ENCODE measurements around the gene CD2. TPM values are rescaled to one million over a fixed set of nuclear protein-coding genes. Genes with fewer than 3 reads are reported as not detected.

CD2 gene
- polyA plus RNA-seq, 3 donors: 0.10 to 0.28 (median 0.23) TPM

DNA sequence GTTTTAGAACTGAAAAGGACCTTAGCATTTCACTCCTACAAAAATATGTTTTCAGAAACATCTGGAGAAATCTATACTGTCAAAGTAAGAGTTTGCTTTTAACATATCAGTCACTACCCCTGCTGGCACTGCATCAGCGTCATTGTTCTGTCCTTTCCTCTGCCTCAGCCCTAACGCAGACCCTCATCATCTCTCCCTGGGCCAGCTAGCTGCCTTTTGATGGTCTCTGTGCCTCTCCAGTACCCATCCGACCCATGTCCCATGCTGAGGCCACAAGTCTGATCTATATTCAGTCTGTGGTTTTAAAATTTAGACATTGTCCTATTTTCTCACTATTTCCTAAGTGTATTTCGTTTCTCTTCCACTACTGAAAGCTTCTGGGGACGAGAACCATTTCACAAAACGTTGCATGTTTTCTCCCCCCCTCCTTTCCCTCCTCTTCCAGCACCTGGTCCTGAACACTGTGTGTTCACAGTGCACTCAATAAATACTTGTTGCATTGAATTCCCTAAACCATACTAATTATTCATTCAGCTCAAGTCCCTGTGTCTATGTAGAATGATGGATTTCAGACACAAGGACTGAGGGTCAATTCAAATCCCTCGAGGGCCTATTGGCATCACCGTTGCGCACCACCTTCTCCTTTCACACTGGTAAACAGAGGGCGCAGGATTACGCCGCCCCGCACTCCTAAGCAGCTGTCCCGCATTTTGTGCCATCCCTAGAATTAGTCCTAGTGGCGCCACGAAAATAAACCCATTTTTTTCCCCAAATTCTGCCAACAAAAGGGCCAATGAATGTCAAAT is 53.4 kb downstream of the CD2 start:
- DNase-seq (ENCODE audit: extremely low read depth in 1 of 11, low read depth in 9 of 11, low spot score in 4 of 11): no peak

DNA sequence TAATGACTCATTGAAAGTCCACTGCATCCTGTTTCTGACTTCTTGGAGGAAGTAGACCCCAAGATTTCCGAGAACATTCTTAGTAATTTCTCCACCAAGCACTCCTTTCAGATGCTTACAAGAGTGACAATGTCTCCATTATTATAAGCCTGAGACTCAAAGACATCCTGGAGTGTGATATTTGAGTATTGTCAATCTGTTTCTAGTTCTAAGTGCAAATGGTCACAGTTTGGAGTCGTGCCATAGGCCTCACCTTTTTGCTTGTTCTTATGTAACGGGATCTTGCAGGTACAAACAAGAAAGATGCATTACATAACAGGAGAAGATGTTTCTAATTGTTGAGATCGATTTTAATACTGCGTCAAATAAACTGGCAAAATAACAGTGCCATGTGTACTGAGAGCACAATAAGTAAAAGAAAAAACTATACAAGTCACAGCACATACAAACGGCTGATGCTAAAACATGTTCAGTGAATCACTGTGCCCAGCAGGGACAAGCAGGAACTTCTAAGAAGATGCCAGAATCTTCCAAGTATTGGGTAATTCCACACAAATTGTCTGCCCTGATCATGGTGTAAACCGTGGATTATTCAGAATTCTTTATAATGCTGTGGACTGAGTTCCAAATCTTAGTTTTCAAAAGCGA is 54.1 kb downstream of the CD2 start:
- no peak for DNase-seq (ENCODE audit: extremely low read depth in 1 of 11, low read depth in 9 of 11, low spot score in 4 of 11)

GRCh38 chr1:116808848-116809508 is 54.7 kb downstream of the CD2 start:
- no peak for DNase-seq (ENCODE audit: extremely low read depth in 1 of 11, low read depth in 9 of 11, low spot score in 4 of 11)

- no peak for DNase-seq (ENCODE audit: extremely low read depth in 1 of 11, low read depth in 9 of 11, low spot score in 4 of 11)
These were observed 57.1 kb downstream of the CD2 start for GRCh38 chr1:116811321-116811720.

DNA sequence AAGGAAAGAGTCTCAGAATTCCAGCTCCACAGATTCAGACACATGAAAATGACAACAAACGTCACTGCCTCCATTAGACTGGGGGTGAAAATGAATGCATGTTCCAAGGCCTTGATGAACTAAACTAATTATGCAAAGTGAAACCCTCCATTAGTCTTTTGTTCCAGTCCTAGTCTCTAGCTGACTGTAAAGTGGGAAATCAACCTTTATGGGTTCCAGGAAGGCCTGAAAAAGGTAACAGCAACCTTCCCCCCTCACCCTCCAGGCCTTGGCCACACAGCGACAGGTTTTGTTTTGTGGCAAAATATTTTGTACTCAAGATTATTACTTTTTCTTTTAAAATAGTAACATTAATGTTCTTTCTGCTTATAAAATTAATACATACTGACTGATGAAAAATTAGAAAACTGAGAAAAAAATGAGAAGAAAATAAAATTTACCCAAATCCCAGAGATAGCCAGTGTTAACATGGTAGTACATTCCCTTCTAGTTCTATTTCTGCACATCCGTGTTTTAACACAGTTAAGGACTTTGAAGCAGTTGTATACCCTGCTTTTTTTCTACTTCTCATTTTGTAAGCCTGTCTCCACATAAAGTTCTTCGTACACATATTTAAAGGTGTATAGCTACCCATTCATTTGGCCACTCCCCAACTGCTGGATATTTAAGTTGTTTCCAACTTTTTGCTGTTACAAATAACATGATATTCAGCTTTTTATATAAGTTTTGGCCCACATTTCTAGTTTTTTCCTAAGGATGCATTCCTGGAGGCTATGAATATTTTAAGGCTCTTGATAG is 60.9 kb downstream of the CD2 start:
- no peak for DNase-seq (ENCODE audit: extremely low read depth in 1 of 11, low read depth in 9 of 11, low spot score in 4 of 11)

DNA sequence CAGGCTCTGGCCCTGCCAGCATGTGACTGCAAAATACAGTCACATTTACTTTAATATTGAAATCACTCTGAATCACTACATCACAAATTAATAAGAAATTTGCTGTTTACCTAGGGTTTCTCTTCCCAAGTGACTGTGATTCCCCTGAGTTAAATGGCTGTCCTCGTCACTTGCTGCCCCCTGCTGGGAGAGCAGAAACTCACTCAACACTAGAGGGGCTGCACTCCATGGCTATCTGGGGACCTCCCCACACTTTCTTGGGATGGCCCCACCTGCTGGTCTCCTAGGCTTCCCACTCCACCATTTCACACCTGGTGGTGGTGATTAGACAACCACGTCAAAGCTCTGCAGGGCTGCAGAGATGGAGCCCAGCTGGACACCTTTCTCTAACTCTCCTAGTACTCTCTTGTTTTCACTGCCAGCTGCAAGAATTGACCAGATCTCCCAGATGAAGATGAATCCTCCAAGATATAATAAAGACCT is 63.4 kb downstream of the CD2 start:
- DNase-seq (ENCODE audit: extremely low read depth in 1 of 11, low read depth in 9 of 11, low spot score in 4 of 11): no peak

Other genes starting within 250 kb of the CD2 start
- gene CD58, start 183.4 kb upstream of the CD2 start, polyA plus RNA-seq (ENCODE audit: insufficient read length in 3 of 3): 10 to 100 TPM; 16.6 to 19.1 (median 18.8) TPM
- gene IGSF3, start 86.7 kb upstream of the CD2 start, polyA plus RNA-seq (ENCODE audit: insufficient read length in 3 of 3): 10 to 100 TPM; 27.0 to 30.2 (median 27.4) TPM
- gene PTGFRN, start 155.5 kb downstream of the CD2 start, polyA plus RNA-seq (ENCODE audit: insufficient read length in 3 of 3): 10 to 100 TPM; 52.8 to 56.7 (median 56.4) TPM
- 1 to 10 TPM; 1.9 to 2.5 (median 2.0) TPM for gene CD101, start 247.3 kb downstream of the CD2 start, polyA plus RNA-seq (ENCODE audit: insufficient read length in 3 of 3)